GM12891 (cell line): Measurements from ENCODE around the gene INO80C.
"Not testable (repeated sequence)": the region's sequence is repeated elsewhere in the genome, so short reads cannot be mapped to it uniquely, and the experiment has no call there.

Source experiments
- DNase-seq: peaks from one replicate; pipeline ENCODE4 v3.0.0; 2011; ENCODE audit warnings: low spot score; ENCODE audit not compliant: insufficient read length
- FAIRE-seq: peaks from 2 replicates; lab custom pipeline; 2011; peaks lifted over from hg19 to GRCh38; lab: Jason Lieb, UNC
- PAX5 ChIP-seq: IDR thresholded peaks from 2 replicates; pipeline ENCODE4 v1.6.1; 2011; ENCODE audit warnings: low read length, moderate library complexity, mild to moderate bottlenecking; ENCODE audit not compliant: insufficient read depth, severe bottlenecking
- POLR2A ChIP-seq: IDR thresholded peaks from 2 replicates; pipeline ENCODE4 v1.6.1; 2011; ENCODE audit warnings: low read depth, low read length, control low read depth
- POLR2AphosphoS5 ChIP-seq: IDR thresholded peaks from 2 replicates; pipeline ENCODE4 v1.6.1; 2011; ENCODE audit warnings: low read depth, low read length, control low read depth
- POU2F2 ChIP-seq: IDR thresholded peaks from 2 replicates; pipeline ENCODE4 v1.6.1; 2011; ENCODE audit warnings: low read depth, mild to moderate bottlenecking, control low read depth, low read length, moderate library complexity
- SPI1 ChIP-seq: IDR thresholded peaks from 2 replicates; pipeline ENCODE4 v1.6.1; 2011; ENCODE audit warnings: low read depth, low read length, control low read depth
- TAF1 ChIP-seq: IDR thresholded peaks from 2 replicates; pipeline ENCODE4 v1.6.1; 2011; ENCODE audit warnings: low read depth, low read length, control low read depth

Gene INO80C

GRCh38 chr18:35459997-35460396 lies 37.8 kb downstream of the INO80C start:
- TF ChIP-seq PAX5 = no peak
- no peak for TF ChIP-seq POLR2A
- no peak for TF ChIP-seq POLR2AphosphoS5
- no peak for TF ChIP-seq TAF1
- TF ChIP-seq SPI1 = no peak
- no peak for TF ChIP-seq POU2F2
- FAIRE-seq (no peak), DNase-seq (no peak)

- DNase-seq = no peak
- no peak for FAIRE-seq
- no peak for TF ChIP-seq PAX5
- TF ChIP-seq SPI1 = no peak
- no peak for TF ChIP-seq TAF1
- TF ChIP-seq POLR2A = no peak
- TF ChIP-seq POLR2AphosphoS5 = no peak
- TF ChIP-seq POU2F2 = no peak
Observed at GRCh38 chr18:35458677-35459441, 38.9 kb downstream of the INO80C start.

- TF ChIP-seq PAX5 (no peak), SPI1 (no peak), POLR2A (no peak), TAF1 (no peak), POU2F2 (no peak), POLR2AphosphoS5 (no peak)
- no peak for FAIRE-seq
- DNase-seq = no peak
Observed at GRCh38 chr18:35458271-35458670, 39.5 kb downstream of the INO80C start.

- no peak for DNase-seq
- FAIRE-seq = no peak
- TF ChIP-seq TAF1 (no peak), POLR2AphosphoS5 (no peak), POLR2A (no peak), POU2F2 (no peak), SPI1 (no peak), PAX5 (no peak)
Observed at GRCh38 chr18:35457140-35457704, 40.5 kb downstream of the INO80C start.

- DNase-seq = no peak
- no peak for FAIRE-seq
- TF ChIP-seq POU2F2 = no peak
- TF ChIP-seq TAF1 = no peak
- no peak for TF ChIP-seq POLR2AphosphoS5
- TF ChIP-seq SPI1 = no peak
- TF ChIP-seq PAX5 = no peak
- TF ChIP-seq POLR2A = no peak
Observed at GRCh38 chr18:35455926-35456763, 41.6 kb downstream of the INO80C start.

- DNase-seq = no peak
- no peak for TF ChIP-seq SPI1
- no peak for TF ChIP-seq TAF1
- TF ChIP-seq POLR2A = no peak
- TF ChIP-seq POU2F2 = no peak
- TF ChIP-seq PAX5 = no peak
- TF ChIP-seq POLR2AphosphoS5 = no peak
- FAIRE-seq = no peak
Observed at GRCh38 chr18:35454803-35455202, 43.0 kb downstream of the INO80C start.

- FAIRE-seq = not testable (repeated sequence)
Observed at GRCh38 chr18:35453065-35453464, 44.7 kb downstream of the INO80C start.

GRCh38 chr18:35451916-35452315 lies 45.8 kb downstream of the INO80C start:
- FAIRE-seq (no peak), DNase-seq (no peak)
- no peak for TF ChIP-seq POLR2A
- TF ChIP-seq POLR2AphosphoS5 = no peak
- no peak for TF ChIP-seq POU2F2
- no peak for TF ChIP-seq SPI1
- no peak for TF ChIP-seq PAX5
- TF ChIP-seq TAF1 = no peak

More at GRCh38 chr18:35453065-35453464, 44.7 kb downstream of the INO80C start:
- DNase-seq = not testable (repeated sequence)

GRCh38 chr18:35451032-35451431 lies 46.7 kb downstream of the INO80C start:
- DNase-seq (no peak), FAIRE-seq (no peak)
- TF ChIP-seq SPI1 (no peak), POLR2AphosphoS5 (no peak), POLR2A (no peak), TAF1 (no peak), POU2F2 (no peak), PAX5 (no peak)

- TF ChIP-seq POLR2AphosphoS5 = no peak
- TF ChIP-seq POU2F2 = no peak
- TF ChIP-seq PAX5 = no peak
- TF ChIP-seq SPI1 = no peak
- FAIRE-seq = no peak
- no peak for DNase-seq
Observed at GRCh38 chr18:35444636-35445035, 53.1 kb downstream of the INO80C start.
